ENCODE data around the gene NPAS2.

The NPAS2 gene

DNA sequence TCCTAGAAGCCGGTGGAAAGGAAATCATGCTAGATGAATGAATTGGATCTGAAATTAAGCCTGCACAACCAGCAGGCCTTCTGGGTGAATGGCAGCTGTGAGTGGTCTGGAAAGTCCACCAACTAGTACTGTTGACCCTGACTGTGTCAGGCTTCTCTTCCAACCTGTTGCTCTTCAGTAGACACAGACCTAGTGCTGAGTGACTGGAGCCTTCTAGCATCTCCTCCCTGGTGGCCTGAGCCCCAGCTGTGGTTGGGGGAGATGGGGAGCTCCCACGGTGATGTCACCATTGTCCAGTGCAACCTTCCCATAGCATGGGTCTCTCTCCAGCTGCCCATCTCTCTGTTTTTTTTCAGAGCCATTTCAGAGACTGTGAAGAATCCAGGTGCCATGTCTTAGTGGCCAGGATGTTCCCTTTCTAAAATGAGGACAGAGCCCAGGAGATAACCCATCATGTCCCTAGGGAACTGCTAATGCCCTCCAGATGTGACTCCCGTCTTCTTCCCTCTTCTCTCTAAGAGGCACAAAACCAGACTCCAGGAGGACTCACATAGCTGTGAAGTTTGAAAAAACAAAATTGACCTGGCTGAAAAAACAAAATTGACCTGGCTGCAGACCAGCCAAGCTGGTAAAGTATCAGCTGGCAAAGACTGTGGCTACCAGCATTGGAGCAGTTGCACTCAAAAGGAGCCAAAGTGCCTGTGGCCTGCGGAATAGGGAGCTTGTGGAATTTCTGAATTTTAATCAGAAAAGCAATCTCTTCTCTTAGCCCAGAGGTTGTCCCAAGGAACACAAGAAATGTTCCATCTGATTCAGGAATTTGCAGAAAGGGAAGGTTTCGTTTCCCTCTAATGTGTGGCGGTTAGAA, 114.8 kb downstream of the NPAS2 start:
- DNase-seq (ENCODE audit: extremely low spot score, insufficient read length, low read depth) (no peak), FAIRE-seq (no peak)

DNA sequence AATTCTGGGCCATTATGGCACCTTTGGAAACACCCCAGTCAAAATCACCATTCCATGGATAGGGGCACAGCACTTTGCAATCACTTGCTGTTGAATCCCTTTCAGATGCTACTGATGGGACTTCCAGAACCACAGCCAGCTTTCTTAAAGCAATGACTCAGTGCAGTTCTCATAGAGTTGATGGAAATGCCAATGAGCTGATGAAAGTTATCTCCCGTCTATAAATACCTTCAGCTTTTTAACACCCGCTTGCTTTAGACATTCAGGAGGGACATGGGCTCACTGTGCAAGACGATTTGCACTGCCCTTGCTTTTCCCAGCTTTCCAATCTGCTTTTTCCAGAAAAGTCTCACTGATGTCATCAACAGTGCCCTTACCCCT, 115.4 kb downstream of the NPAS2 start:
- no peak for FAIRE-seq
- DNase-seq (ENCODE audit: extremely low spot score, insufficient read length, low read depth) = no peak

GRCh38 chr2:100936070-100936741, 116.3 kb downstream of the NPAS2 start:
- no peak for DNase-seq (ENCODE audit: extremely low spot score, insufficient read length, low read depth)
- FAIRE-seq = no peak

DNA sequence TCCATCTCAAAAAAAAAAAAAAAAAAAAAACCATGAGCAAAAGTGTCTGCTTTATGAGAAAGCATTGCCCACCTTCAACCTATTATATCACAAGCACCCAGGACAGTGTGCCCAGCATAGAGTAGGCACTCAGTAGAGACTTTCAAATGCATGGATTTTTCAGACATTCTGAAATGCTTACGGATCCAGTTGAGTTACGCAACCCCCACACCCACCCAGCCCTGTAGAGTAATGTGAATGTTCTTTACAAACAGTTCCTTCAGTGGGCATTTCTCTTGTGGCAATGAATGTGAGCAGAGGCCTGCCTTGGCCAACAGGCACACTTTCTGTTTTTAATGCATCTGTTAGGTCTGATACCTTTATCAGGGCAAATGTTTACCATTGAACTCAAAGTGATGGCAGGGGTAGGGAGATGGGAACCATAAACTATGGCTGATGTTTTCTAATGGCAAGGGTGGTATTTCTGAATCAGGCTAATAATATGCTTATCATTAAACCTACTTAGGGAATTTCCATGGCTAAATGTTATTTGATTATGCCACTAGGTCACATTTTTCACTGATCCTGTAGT, 117.1 kb downstream of the NPAS2 start:
- DNase-seq (ENCODE audit: extremely low spot score, insufficient read length, low read depth) (no peak), FAIRE-seq (no peak)

GRCh38 chr2:100938031-100939026, 118.4 kb downstream of the NPAS2 start:
- FAIRE-seq = no peak
- no peak for DNase-seq (ENCODE audit: extremely low spot score, insufficient read length, low read depth)

DNA sequence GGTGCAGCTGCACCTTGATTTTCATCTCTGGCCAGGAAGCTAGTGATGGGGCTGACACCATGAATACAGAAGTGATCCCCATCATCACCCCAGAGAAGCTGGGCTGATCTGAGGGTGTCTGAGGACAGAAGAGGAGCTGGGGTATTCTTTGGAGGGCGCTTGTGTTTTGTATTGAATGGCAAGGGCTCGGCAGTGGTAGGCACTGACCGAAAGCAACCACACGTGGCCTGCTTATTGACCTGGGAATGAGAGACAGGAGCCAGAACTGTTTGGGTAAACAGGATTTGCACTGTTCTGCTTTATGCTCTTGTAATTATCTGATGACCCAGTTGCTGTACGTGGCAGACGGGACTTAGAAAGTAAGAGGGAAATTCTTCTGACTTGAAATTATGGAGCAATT, 119.5 kb downstream of the NPAS2 start:
- FAIRE-seq (no peak), DNase-seq (ENCODE audit: extremely low spot score, insufficient read length, low read depth) (no peak)

- FAIRE-seq (no peak), DNase-seq (ENCODE audit: extremely low spot score, insufficient read length, low read depth) (no peak)
Observed at GRCh38 chr2:100940240-100940639, 120.3 kb downstream of the NPAS2 start.

DNA sequence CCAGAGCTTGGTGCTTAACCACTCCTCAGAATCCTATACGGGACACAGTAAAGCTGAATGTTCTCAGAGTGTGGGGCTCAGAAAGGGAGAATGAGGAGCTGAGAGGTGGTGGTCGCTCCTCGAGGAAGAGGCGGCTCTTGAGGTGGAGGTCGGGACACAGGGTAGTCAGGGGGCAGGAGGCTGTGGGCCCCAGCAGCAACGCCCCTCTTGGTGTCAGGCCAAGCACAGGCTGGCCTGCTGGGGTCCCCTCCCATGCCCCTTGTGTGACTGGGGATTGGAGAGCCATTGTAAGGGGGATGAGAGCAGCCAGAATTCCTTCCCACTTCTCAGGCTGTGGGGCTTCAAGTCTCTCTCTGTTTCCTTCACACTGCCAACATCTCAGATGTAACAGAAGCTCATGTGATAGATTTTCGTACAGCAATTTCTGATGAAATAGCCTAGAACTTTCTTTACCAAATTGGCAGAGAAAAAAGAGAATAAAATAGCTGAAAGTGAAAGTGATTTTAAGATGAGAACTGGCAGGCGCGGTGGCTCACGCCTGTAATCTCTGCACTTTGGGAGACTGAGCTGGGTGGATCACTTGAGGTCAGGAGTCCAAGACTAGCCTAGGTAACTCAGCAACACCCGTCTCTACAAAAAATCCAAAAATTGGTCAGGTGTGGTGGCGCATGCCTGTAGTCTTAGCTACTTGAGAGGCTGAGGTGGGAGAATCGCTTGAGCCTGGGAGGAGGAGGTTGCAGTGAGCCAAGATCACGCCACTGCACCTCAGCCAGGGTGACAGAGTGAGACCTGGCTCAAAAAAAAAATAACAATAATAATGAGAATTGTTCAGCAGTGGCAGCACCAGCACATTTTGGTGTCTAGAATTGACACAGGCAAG, 121.1 kb downstream of the NPAS2 start:
- no peak for FAIRE-seq
- DNase-seq (ENCODE audit: extremely low spot score, insufficient read length, low read depth) = no peak

GRCh38 chr2:100941646-100942240, 121.8 kb downstream of the NPAS2 start:
- FAIRE-seq = no peak

DNA sequence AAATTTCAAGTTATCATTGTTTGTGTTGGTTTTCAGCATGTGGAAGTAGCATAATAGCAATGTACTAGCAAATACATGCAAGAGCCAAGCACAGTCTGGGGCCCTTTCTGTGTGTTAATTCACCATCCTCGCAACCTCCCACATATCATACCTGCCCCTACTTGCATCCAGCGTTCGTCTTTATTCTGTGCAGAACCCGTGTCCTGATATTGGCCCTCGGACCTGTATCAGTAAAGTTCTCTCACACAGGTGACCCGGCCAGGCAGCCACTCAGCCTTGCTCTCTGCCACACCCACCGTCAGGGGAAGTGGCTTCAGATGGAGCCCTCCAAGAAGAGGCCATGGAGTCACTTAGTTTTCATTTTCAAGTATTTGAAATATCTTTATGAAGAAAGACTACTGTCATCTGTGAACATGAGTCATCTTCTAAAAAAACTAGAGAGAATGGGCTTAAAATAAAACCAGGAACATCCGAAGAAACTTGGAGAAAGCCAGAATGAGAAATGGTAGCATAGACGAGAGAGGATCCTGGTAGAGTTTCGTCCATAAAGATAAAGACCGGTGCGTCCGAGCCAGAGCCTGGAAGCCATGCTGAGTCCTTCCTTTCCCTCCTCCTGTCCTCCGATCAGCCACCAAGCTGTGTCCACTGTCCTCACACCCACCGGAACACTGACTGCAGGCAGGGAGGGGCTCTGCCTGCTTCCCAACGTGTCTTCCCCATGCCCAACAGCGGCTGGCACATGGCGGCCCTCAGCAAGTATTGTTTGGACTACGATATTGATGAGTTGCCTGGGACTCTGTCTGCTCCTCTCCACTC, 124.9 kb downstream of the NPAS2 start:
- FAIRE-seq = no peak
- DNase-seq (ENCODE audit: extremely low spot score, insufficient read length, low read depth) = no peak

More at GRCh38 chr2:100941646-100942240, 121.8 kb downstream of the NPAS2 start:
- DNase-seq (ENCODE audit: extremely low spot score, insufficient read length, low read depth) = no peak

GRCh38 chr2:100945433-100945740, 125.4 kb downstream of the NPAS2 start:
- DNase-seq (ENCODE audit: extremely low spot score, insufficient read length, low read depth) = no peak
- no peak for FAIRE-seq

- FAIRE-seq (no peak), DNase-seq (ENCODE audit: extremely low spot score, insufficient read length, low read depth) (no peak)
Observed at GRCh38 chr2:100945930-100946607, 126.1 kb downstream of the NPAS2 start.

DNA sequence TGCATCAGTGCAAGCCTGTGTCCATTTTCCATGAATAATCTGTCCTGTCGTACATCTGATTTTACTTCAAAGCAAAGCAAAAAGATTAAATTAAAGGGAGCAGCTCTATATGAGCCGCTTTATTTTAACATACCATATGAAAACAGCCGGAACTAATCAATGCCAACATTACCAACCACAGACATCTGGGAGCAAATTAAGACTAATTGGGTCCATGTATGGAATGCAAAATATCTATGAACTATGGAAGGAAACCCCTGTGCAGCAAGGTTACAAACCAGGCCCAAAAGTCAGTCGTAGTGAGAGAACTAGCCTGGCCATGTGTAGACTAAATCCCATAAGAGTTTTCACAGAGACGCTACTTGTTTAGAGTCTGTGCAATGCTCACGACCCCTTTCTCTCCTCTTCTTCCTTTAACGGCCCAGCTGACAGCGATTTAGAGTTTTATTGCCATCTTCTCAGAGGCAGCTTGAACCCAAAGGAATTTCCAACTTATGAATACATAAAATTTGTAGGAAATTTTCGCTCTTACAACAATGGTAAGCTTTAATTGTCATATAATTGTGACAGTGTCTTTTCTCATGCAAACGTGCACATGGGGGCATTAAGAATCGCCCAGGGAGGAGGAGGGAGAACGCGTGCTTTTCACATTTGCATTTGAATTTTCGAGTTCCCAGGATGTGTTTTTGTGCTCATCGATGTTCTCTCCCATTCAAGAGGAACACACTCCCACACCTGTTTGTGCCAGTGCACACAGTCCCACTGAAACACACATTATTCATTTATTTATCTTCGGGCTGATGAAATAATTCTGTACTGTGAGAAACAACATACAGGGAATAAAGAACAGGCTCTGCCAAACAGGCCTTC, 129.2 kb downstream of the NPAS2 start:
- no peak for DNase-seq (ENCODE audit: extremely low spot score, insufficient read length, low read depth)
- no peak for FAIRE-seq

GRCh38 chr2:100952512-100952911, 132.6 kb downstream of the NPAS2 start:
- FAIRE-seq (no peak), DNase-seq (ENCODE audit: extremely low spot score, insufficient read length, low read depth) (no peak)

DNA sequence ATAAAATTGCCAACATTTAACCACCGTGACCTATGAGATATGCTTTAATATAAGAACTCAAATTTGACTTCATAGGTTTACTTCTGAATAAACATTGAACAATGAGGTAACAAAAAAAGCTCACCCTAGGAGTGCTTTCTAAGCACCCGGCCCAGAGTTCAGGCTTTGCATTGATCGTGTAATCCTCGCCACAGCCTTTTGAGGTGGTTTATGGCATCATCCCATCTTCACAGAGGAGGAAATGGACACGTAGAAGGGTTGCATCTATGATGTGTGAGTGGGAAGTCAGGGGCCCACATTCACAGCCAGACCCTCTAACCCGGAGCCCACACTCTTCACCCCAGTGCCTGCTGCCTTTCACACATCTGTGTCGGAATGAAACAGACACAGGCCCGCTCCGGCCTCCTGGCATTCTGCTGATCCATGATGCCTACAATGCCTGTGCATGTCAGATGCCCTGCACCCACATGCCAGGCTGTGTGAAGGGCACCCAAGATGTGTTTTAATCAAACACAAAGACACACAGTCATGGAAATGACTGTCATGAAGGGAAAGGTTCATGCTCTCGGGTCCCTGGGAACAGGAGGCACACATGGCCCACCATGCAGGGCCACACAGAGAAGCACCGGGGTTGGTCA, 133.6 kb downstream of the NPAS2 start:
- DNase-seq (ENCODE audit: extremely low spot score, insufficient read length, low read depth) = no peak
- no peak for FAIRE-seq

- DNase-seq (ENCODE audit: extremely low spot score, insufficient read length, low read depth) = no peak
- FAIRE-seq = no peak
Observed at GRCh38 chr2:100954044-100954420, 134.1 kb downstream of the NPAS2 start.
